Measurements from ENCODE around the gene HTR1D.
"Not testable (repeated sequence)": the region's sequence is repeated elsewhere in the genome, so short reads cannot be mapped to it uniquely, and the experiment has no call there.

HTR1D gene

GRCh38 chr1:23215751-23216449 is 1.4 kb downstream of the HTR1D start:
- no peak for DNase-seq

GRCh38 chr1:23215291-23215690 is 2.0 kb downstream of the HTR1D start:
- no peak for DNase-seq

DNA sequence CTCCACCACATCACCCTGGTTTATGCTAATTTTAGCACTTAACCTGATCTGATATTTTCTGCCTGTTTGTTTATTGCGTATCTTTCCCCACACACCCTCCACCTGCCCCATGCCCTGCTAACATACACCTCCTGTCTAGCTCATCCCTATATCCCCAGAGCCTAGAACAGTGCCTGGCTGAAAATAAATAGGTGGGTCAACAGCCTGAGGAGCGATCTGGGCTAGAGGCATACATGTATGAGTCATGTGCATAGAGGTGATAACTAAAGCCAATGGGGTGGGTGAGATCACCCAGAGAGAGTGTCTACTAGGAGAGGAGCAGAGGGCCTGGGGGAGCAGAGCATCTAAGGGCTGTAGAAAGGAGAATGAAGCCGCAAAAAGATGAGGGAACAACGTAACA is 2.7 kb downstream of the HTR1D start:
- no peak for DNase-seq

DNA sequence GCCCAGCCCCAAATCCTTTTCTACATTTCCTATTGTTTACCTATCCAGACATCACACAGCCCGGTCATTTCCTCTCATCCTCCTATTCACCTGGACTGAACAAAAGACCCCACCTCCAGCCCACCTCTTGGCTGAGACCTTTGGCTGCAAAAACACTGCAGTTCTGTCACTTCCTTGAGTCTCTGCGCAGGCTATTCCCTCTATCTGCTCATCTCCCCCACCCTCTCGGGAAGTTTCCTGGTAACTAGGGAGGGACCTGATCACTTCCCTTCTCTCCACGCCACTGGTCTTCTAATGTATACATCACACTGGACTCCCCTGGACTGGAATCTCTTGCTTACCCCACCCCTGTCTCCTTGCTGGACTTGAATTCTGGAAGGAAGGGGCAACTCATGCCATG is 5.3 kb downstream of the HTR1D start:
- no peak for DNase-seq

- no peak for DNase-seq
Measured at GRCh38 chr1:23210963-23211362, 6.3 kb downstream of the HTR1D start.

DNA sequence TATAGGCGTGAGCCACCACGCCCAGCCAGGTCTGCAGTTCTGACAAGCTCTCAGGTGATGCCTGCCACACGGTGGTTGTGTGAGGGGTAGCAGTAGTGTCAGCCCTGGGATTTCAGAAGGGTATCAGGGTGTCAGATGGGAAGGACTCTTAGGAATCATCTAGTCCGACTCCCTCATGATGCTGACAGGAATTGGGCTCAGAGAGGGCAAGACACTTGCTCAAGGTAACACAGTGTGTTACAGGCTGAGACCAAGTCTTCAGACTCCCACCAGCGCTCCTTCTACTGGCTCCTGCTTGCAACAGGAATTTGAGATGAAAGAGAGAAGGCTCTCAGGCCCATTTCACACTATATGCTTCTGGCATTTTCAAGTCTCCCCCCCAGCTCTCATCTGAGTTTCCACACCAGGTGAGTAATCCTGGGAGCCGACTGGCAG is 6.9 kb downstream of the HTR1D start:
- no peak for DNase-seq

- DNase-seq, result no peak
Measured at GRCh38 chr1:23209770-23210169, 7.5 kb downstream of the HTR1D start.

DNA sequence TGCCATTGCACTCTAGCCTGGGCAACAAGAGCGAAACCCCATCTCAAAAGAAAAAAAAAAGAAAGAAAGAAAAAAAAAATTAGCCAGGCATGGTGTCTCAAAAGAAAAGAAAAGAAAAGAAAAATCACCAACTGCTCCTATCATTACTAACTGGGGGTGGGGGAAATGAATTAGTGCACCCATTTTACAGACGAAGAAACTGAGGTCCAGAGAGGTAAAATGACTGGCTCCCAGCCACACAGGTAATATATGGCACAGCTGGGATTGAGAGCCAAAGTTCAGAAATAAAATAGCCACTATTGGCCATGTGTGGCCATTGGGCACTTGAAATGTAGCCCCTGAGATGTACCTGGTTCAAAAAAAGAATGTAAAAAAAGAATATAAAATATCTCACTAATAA is 8.8 kb downstream of the HTR1D start:
- DNase-seq, result no peak

- DNase-seq, result not testable (repeated sequence)
Measured at GRCh38 chr1:23207733-23208132, 9.6 kb downstream of the HTR1D start.

DNA sequence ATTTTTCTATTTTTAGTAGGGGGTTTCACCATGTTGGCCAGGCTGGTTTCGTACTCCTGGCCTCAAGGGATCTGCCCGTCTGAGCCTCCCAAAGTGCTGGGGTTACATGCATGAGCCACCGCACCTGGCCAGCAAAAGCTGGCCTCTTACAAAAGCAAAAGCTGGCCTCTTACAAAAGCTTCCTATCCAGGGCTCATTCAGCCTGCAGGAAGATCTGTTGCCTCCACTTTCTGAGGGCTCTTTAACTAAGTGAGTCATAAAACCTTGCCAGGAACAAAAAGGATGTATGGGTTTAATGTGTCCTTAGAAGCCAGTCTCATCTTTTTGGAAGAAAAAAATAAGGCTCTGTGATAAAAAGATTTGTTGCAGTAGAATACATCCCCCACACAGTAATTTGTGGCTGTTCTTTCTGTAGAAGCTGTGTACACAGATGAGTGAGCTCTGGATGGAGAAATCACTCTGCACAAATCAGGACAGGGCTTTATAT is 15.0 kb downstream of the HTR1D start:
- DNase-seq, result no peak

GRCh38 chr1:23200883-23201282 is 16.4 kb downstream of the HTR1D start:
- no peak for DNase-seq

DNA sequence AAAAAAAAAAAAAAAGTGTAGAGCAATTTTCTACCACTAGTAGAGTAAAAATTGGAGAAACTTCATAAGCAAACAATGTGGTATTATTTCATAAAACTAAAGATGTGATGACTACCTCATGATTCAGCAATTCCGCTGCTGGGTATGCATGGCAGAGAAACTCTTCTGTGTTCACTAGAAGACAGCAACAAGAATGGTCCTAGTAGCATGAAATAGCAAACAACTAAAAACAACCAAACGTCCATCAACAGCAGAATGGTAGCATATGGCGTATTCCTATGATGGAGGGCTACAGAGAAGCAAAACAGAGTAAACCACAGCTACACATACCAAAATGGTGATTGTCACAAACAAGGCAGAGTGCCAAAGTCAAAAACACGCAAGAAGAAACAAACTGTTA is 18.9 kb downstream of the HTR1D start:
- DNase-seq, result no peak

DNA sequence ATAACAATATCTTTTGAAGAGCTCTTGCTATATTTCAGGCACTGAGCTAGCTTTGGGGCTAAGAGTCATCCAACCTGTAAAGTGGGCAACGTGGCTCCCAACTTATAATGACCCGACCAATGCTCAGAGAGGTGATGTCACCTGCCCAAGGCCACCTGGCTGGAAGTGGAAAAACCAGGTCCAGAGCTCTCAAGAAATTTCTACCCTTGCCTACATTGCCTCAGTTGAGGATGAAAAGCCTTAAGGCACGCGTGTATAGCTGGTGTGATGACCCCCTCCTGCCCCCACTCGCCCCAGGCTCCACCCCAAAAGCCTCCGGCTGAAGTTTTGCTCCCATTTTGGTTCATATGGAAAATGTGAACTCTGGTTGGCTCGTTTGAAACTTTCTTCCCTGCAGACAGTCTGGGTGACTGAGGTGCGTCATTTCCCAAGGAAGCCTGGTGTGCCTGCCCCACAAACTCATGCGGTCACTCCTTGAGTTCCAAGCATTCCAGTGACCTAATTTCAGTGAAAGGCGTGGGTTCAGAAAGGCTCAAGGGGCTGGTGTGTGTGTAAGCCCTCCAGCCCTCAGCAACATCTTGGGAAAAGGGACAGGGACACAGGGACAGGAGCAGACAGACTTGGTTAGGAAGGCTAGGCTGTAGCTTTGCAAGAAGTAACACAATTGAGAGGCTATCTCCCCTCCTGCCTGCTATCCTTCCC is 20.5 kb downstream of the HTR1D start:
- DNase-seq, result no peak

DNA sequence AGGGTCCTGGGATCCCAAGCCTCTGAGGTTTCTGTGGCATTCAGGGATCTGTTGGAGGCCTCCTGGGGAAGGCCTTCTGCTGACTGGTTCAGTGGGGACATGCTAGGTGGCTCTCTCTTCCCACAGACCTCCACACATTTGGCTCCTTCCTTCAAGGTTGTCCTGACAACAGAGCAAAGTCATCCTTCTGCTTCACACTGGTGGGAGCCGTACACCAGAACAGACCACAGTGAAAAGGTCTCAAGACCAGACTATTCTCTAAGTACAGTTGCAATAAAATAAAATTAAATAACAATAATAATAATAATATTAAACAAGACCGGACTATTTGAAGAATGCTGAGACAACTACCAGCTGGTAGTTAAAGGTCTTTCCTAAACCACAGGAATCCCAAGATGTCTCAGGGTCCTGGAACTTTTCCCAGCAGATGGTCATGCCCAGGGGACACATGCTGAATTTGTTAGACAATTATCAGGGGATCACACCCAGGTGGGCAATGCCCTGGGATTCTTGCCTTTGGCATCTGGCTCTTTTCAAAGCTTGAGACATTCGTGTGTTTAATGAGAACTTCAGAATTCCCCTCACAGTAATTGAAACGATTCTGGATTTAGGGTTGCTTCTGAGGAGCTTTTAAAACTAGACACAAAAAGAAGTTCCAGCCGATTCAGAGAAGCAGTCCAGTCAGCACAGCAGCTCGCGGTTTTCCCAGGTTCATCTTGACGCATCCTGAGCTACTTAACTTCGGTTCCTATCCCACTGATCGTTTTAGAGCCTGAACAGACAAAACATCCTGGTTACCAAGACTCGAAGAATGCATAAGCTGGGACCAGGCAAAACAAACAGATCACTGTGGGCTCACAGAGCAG is 22.9 kb downstream of the HTR1D start:
- DNase-seq, result no peak

- no peak for DNase-seq
Measured at GRCh38 chr1:23193391-23194118, 23.7 kb downstream of the HTR1D start.

GRCh38 chr1:23191199-23191598 is 26.1 kb downstream of the HTR1D start:
- DNase-seq, result no peak

GRCh38 chr1:23188936-23189452 is 28.3 kb downstream of the HTR1D start:
- DNase-seq, result not testable (repeated sequence)

GRCh38 chr1:23188434-23188884 is 28.8 kb downstream of the HTR1D start:
- no peak for DNase-seq

GRCh38 chr1:23187637-23188036 is 29.7 kb downstream of the HTR1D start:
- no peak for DNase-seq

GRCh38 chr1:23185381-23185780 is 31.9 kb downstream of the HTR1D start:
- DNase-seq, result no peak

DNA sequence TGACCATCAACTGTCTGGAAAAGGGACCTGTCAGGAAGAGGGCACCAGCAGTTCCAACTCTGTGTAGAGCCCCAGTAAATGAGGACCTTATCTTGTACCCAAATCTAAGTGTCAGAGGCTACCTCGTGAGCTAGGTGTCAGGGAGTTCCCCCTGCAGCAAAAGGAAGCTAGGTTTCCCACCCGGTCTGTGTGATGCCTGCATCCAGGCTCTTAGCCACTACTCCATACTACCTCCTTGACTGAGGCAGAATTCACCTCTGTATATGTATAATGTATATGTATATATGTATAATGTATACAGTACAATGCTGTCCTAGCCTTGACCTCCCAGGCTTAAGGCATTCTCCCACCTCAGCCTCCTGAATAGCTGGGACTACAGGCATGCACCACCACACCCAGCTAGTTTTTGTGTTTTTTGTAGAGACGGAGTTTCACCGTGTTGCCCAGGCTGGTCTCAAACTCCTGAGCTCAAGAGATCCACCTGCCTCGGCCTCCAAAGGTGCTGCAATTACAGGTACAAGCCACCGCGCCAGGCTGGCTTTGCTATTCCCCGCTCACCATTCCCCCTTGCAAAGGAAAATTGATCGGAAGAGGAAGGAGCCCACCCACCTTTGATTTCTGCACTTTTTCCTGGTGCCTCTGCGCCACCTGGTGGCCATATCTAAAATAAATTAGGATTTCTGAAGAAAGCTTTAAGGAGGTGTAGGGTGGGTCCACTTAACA is 32.9 kb downstream of the HTR1D start:
- DNase-seq, result no peak

DNA sequence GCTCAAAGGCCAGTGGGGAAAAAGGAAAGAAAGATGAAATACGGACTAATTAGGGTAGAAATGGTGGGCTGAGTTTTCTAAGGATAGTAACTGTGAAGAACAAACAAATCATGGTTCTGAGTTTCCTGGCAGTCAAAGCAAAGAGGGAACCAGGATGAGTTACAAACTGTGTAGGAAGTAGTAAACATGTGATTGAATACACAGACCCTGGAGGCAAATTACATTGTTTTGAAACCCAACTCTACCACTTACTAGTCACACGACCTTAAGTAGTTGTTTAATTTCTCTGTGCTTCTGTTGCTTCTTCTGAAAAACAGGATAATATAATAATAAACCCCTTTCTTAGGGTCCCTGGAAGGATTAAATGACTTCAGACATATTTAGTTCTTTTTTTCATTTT is 37.4 kb downstream of the HTR1D start:
- no peak for DNase-seq

Data from NCI-H510A (cell line).